ENCODE data around the gene IL27RA.

Gene IL27RA

DNA sequence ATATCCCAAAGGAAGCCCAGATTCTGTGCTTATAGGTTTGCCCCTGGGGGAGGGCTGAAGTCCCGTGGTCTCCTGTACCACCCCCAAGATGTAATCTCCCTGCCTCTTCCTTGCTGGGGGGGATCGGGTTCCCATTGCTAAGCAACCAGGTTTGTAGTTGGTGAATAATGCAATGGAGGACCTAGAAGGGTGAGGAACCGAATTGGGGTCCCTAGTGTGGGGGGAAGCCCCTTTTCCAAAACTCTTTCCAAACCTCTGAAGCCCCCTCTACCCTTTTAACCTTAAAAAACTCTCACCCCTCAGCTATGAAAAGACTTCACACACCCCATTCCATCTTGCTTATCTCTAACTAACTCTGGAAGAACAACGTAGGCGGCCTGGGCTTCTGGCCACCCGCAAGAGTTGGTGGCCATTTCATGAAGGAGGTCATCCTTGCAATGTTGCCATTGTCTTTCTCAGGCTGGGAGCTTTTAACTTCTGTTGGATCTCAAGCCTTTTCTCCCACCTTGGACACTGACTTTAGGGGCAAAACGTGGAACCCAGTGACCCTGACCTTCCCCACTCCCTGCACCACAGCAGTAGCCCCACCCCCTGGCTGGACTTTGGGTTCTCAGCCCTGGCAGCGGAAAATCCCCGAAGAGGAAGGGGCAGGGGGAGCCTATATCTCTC, 29.7 kb downstream of the IL27RA start:
- no peak for DNase-seq

- no peak for DNase-seq
Measured at GRCh38 chr19:14061751-14062557, 30.4 kb downstream of the IL27RA start, which contains the start of gene PALM3. PALM3 (minus strand) TSS chr19:14062076; CDS start chr19:14061980, 96 bp downstream.

- DNase-seq = no peak
Measured at GRCh38 chr19:14062558-14062855, 30.9 kb downstream of the IL27RA start.

DNA sequence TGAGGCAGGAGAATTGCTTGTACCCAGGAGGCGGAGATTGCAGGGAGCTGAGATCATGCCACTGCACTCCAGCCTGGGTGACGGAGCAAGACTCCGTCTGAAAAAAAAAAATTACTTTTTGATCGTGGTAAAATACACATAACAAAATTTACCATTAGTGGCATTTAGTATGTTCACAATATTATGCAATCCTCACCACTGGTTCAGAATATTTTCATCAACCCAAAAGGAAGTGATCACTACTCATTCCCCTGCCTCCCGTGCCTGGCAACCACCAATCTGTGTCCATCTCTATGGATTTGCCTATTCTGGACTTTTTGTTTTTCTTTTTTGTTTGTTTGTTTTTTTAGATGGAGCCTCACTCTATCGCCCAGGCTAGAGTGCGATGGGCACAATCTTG, 31.5 kb downstream of the IL27RA start:
- DNase-seq = no peak

DNA sequence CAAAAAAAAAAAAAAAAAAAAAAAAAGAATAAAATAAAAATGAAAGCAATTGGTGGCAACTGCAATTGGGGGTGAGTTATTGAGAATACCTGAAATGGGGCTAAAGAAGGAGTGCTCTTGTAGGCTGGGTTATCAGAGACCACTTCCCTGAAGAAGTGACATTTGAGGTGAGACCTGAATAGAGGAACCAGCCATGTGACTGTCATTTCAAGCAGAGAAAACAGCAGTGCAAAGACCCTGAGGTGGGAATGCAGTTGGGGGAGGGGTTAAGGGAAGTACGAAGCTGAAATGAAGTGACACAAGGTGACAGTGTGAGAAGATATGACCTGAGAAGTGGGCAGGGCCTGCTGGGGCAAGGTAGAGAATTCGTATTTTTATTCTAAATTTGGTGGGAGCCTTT, 34.6 kb downstream of the IL27RA start:
- DNase-seq = no peak

GRCh38 chr19:14070268-14071050, 38.9 kb downstream of the IL27RA start:
- DNase-seq = no peak

- DNase-seq = peak; percentile 52
Measured at GRCh38 chr19:14072535-14073260, 41.1 kb downstream of the IL27RA start, which contains the start of gene MISP3. MISP3 (plus strand) TSS chr19:14072786; CDS start chr19:14073310, 524 bp downstream.

- peak; percentile 85 for DNase-seq
Measured at GRCh38 chr19:14073261-14073924, 41.8 kb downstream of the IL27RA start.

DNA sequence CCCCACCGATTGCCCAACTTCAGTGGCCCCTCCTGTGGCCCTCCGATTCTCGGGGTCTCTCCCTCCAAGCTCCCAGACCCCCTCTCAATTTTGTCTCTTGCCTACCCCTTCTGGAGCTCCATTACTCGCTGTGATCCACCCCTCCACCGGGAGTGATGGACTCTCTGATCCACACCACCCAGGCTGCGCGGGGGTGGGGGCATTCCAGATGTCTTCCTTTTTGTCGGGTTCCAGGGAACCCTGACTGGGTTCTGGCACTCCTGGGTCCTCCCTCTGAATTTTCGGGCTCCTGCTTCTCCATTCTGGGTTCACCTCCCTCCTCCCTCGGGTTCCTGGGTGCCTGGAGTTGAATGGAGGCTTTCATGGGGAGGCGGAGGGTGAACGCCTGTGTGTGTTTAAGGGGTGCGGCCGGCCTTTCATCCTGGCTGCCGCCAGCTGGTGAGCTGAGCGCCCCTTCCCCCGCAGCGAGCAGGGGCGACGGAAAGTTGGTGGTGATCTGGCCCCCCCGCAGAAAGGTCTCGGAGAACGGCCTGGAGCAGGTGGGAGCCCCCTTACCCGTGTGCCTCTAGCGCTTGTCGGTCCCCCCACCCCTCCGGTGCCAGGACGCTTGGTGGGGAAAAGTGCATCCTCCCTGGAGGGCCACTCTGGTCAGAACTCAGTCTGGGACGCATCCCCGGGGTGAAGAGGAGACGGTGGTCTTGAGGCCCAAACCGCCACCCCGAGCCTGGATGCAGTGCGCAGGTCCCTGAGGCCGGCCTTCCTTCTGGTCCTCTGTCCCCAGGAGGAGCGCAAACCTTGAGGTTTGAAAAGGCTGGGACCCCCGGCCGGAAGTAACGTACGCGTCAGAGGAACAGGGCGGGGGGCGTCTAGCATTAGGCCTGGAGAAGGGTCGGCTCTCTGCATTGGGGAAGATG, 42.6 kb downstream of the IL27RA start:
- DNase-seq = peak; percentile 31

GRCh38 chr19:14078411-14078810, 46.8 kb downstream of the IL27RA start:
- DNase-seq = no peak

GRCh38 chr19:14080887-14081796, 49.6 kb downstream of the IL27RA start:
- DNase-seq = peak; percentile 99

- DNase-seq = peak; percentile 24
Measured at GRCh38 chr19:14081797-14082674, 50.5 kb downstream of the IL27RA start.

- no peak for DNase-seq
Measured at GRCh38 chr19:14082675-14082960, 51.1 kb downstream of the IL27RA start.

- DNase-seq = no peak
Measured at GRCh38 chr19:14085309-14085995, 53.9 kb downstream of the IL27RA start, which contains the start of gene C19orf67. C19orf67 (minus strand) TSS chr19:14085783; CDS start chr19:14085627, 156 bp downstream.

DNA sequence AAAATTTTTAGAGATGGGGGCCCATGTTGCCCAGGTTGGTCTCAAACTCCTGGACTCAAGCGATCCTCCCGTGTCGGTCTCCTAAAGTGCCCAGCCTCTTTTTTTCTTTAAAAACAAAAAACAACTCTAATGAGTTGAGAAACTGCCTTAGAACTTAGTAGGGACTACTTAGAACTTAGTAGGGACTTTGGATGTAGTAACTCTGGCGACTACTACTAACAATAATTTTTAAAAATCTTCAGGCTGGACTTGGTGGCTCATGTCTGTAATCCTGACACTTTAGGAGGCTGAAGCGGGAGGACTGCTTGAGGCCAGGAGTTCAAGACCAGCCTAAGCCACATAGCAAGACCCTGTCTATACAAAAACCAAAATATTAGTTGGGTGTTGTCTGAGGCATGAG, 54.5 kb downstream of the IL27RA start:
- no peak for DNase-seq

DNA sequence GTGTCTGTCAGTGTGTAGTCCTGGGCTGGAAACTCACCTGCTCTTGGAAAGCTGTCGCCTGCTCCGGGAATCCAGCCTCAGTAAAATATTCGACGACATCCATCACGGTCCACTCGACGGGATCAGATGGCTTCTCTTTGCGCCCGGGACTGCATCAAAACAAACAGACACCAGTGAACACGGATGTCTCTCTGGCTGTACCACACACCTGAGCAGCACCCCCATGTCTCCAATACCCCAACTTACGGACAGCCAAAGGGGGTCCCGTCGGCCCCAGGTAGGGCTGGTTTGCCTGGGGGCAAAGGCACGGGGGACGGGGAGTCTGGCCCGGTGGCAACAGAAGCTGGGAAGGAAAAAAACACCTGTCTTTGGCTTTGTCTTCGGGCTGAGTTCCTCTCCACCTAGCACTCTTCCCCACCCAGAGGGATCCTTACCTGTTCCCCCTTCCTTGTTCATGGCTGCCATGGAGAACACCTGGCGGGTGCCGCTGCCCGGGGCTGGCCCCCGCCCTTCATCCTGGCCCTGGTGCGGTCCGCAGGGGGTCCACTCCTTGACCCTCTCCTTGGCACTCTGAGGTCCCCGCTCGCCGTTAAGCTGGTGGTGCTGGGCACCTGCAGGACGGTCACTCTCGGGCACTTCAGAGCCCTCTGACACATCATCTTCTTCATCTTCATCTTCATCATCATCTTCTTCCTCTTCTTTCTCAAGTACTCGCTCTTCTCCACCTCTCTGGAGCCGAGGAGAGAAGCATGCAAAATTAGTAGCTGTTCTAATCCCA, 57.3 kb downstream of the IL27RA start:
- DNase-seq = no peak

- no peak for DNase-seq
Measured at GRCh38 chr19:14089412-14089661, 57.8 kb downstream of the IL27RA start.
